Ishikawa (cell line): ENCODE data around the gene TRPM1.

Source experiments
- CEBPB ChIP-seq: IDR thresholded peaks from 2 replicates; pipeline ENCODE4 v1.6.1; 2012
- CREB1 ChIP-seq: IDR thresholded peaks from 2 replicates; pipeline ENCODE4 v1.6.1; 2012; ENCODE audit warnings: low read depth
- EGR1 ChIP-seq: IDR thresholded peaks from 2 replicates; pipeline ENCODE4 v1.6.1; 2012
- EP300 ChIP-seq: IDR thresholded peaks from 2 replicates; pipeline ENCODE4 v1.6.1; 2012; ENCODE audit warnings: borderline replicate concordance
- FOXM1 ChIP-seq: IDR thresholded peaks from 2 replicates; pipeline ENCODE4 v1.6.1; 2012; ENCODE audit warnings: low read depth, borderline replicate concordance
- MAX ChIP-seq: IDR thresholded peaks from 2 replicates; pipeline ENCODE4 v1.6.1; 2012
- NFIC ChIP-seq: IDR thresholded peaks from 2 replicates; pipeline ENCODE4 v1.6.1; 2012
- RAD21 ChIP-seq: IDR thresholded peaks from 2 replicates; pipeline ENCODE4 v1.6.1; 2012; ENCODE audit warnings: low read depth
- REST ChIP-seq: IDR thresholded peaks from 2 replicates; pipeline ENCODE4 v1.6.1; 2012; ENCODE audit warnings: low read depth, mild to moderate bottlenecking
- TAF1 ChIP-seq: IDR thresholded peaks from 2 replicates; pipeline ENCODE4 v1.6.1; 2012; ENCODE audit warnings: low read depth, mild to moderate bottlenecking
- TCF12 ChIP-seq: IDR thresholded peaks from 2 replicates; pipeline ENCODE4 v1.6.1; 2012; ENCODE audit warnings: low read depth
- TEAD4 ChIP-seq: IDR thresholded peaks from 2 replicates; pipeline ENCODE4 v1.6.1; 2012
- USF1 ChIP-seq: IDR thresholded peaks from 2 replicates; pipeline ENCODE4 v1.6.1; 2012
- YY1 ChIP-seq: IDR thresholded peaks from 2 replicates; pipeline ENCODE4 v1.6.1; 2012; ENCODE audit warnings: low read depth
- ZBTB7A ChIP-seq: IDR thresholded peaks from 2 replicates; pipeline ENCODE4 v1.6.1; 2012; ENCODE audit warnings: low read depth

TRPM1 gene

GRCh38 chr15:30984118-30984517, 117.4 kb downstream of the TRPM1 start:
- TF ChIP-seq REST (peak; percentile 52; the same call in 1 of the 2 replicates), FOXM1 (no peak)

GRCh38 chr15:30979457-30979856, 122.1 kb downstream of the TRPM1 start:
- no peak for TF ChIP-seq CREB1
- TF ChIP-seq ZBTB7A: no peak
- TF ChIP-seq USF1: no peak
- TF ChIP-seq EP300: no peak
- TF ChIP-seq NFIC: no peak
- TF ChIP-seq TCF12: no peak
- no peak for TF ChIP-seq CEBPB
- TF ChIP-seq TAF1: no peak
- TF ChIP-seq REST: no peak
- no peak for TF ChIP-seq TEAD4
- no peak for TF ChIP-seq EGR1
- no peak for TF ChIP-seq RAD21
- TF ChIP-seq YY1: no peak
- TF ChIP-seq FOXM1: no peak

GRCh38 chr15:30978328-30978727, 123.2 kb downstream of the TRPM1 start:
- TF ChIP-seq MAX: no peak
- no peak for TF ChIP-seq TCF12
- TF ChIP-seq TAF1: no peak
- no peak for TF ChIP-seq EP300
- TF ChIP-seq EGR1: no peak
- TF ChIP-seq FOXM1: no peak
- no peak for TF ChIP-seq CREB1
- no peak for TF ChIP-seq CEBPB
- no peak for TF ChIP-seq USF1

- TF ChIP-seq YY1: no peak
- no peak for TF ChIP-seq CREB1
These were observed 127.4 kb downstream of the TRPM1 start for GRCh38 chr15:30974112-30974511.

- TF ChIP-seq FOXM1 (no peak), NFIC (no peak), CEBPB (no peak), MAX (no peak), USF1 (no peak), REST (no peak), RAD21 (no peak), TEAD4 (no peak), YY1 (no peak)
These were observed 128.1 kb downstream of the TRPM1 start for GRCh38 chr15:30973379-30973778.
